Stimulated activated CD8-positive, alpha-beta memory T cell treated with anti-CD3 and anti-CD28 coated beads, Interleukin-15, amount 100 ng/mL, for 48 hours (primary cell): ENCODE measurements around the gene KCNJ4.
A peak's percentile ranks its signal among the peaks of the same experiment; 100 is the strongest.
"Not testable (repeated sequence)": the region's sequence is repeated elsewhere in the genome, so short reads cannot be mapped to it uniquely, and the experiment has no call there.

Experiments used
- DNase-seq, 2 donors: peaks; one replicate each; pipeline ENCODE4 v3.0.0-alpha.2; 2020; ENCODE audit warnings: low read depth in 2 of 2

Gene KCNJ4

GRCh38 chr22:38413085-38414008 is 41.7 kb downstream of the KCNJ4 start:
- no peak for DNase-seq

- peak in 1 of 2 donors; percentile 38 for DNase-seq
Measured at GRCh38 chr22:38412435-38413084, 42.4 kb downstream of the KCNJ4 start.

GRCh38 chr22:38411016-38411415 is 44.0 kb downstream of the KCNJ4 start:
- no peak for DNase-seq

DNA sequence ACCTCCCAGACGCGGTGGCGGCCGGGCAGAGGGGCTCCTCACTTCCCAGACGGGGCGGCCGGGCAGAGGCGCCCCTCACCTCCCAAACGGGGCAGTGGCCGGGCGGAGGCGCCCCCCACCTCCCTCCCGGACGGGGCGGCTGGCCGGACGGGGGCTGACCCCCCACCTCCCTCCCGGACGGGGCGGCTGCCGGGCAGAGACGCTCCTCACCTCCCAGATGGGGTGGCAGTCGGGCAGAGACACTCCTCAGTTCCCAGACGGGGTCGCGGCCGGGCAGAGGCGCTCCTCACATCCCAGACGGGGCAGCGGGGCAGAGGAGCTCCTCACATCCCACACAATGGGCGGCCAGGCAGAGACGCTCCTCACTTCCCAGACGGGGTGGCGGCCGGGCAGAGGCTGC is 45.1 kb downstream of the KCNJ4 start:
- not testable (repeated sequence) for DNase-seq

DNA sequence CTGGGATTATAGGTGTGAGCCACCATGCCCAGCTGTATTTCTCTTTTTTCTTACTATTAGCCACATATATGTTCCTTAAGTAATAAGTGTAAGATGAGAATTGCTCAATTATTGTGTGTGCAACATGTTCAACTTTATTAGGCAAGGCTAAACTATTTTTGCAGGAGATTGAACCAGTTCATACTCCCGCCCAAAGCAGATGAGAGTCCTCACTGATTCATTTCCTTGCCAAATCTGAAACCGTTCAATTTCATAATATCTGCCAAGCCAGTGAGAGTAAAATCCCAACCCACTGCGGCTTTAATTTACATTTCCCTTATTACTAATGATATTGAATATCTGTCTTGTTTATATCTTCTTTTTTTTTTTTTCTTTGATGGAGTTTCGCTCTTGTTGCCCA is 48.4 kb downstream of the KCNJ4 start:
- DNase-seq = no peak

- no peak for DNase-seq
Measured at GRCh38 chr22:38404419-38404818, 50.6 kb downstream of the KCNJ4 start.

DNA sequence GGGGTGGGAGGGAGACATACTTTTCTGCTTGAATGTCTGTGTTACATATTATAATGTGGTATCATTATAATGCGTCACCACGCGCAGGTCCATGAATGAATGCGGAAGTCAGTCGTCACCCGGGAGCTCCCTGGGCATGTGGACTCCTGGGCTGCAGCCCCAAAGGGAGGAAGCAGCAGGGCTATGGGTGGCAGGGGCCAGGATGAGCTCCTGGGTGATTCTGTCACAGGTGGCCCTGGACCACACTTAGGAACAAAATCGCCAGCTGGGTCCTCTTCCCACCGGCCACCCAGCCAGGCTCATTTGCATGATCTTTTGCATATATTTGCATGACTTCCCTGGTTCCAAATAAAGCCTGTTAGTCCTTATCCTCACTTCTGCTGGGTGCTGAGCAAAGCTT is 51.2 kb downstream of the KCNJ4 start:
- DNase-seq = no peak

GRCh38 chr22:38402204-38402603 is 52.8 kb downstream of the KCNJ4 start:
- DNase-seq = no peak

DNA sequence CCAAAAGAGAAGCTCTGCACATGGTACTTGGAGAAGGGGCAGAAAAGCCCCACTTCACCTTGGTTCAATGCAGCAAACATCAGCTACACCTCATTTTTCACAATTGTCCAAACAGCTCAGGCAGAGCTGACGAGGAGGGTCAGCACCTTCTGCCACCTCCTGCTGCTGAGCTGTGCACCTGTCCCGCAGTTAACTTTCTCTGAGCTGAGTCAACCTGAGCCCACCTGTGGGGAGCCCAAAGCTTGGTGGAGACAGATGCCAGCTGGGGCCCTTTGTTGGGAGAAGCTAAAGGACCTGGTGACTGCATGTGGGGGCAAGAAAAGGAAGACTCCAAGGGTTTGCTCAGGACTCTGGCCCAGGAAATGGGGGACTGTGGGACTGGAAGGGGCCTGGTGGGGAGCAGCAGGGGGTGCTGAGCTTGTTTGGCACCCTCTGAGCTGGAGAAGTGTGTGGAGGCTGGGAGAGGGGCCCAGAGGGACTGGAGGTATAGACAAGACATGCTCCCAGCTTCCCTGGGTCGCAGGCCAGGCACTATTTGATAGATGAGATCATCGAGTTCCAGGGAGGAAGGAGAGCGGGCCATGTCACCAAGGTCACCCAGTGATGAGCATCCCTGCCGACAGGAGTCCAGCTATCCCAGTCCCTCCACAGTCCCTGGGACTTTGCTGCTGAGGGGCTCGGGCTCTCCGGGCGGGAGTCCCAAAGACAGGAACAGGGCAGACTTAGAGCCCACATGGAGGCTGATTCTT is 53.5 kb downstream of the KCNJ4 start:
- no peak for DNase-seq

DNA sequence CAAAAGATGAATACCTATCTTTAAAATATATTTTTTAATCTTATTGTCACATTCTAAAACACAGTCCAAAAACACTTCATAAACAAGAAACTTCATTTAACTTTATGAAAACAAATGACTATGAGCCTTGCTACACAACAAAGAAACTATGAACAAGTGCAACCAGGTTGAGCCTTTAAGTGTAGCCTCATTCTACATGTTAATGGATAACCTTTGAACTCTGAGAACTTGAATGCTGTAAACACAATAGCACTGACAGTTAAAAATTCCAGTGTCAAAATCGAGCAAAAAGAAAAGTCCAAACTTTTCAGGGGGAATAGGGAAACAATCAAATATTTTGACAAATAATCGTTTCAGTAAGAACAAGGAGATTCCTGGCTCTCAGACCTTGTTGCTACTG is 54.7 kb downstream of the KCNJ4 start:
- DNase-seq = not testable (repeated sequence)

- peak; percentile 56 to 58 for DNase-seq
Measured at GRCh38 chr22:38398609-38399461, 56.2 kb downstream of the KCNJ4 start.

GRCh38 chr22:38398181-38398608 is 56.8 kb downstream of the KCNJ4 start:
- DNase-seq = not testable (repeated sequence)

GRCh38 chr22:38397189-38398085 is 57.6 kb downstream of the KCNJ4 start:
- no peak for DNase-seq

GRCh38 chr22:38396440-38397069 is 58.4 kb downstream of the KCNJ4 start:
- DNase-seq = not testable (repeated sequence)

GRCh38 chr22:38395944-38396343 is 59.1 kb downstream of the KCNJ4 start:
- not testable (repeated sequence) for DNase-seq

DNA sequence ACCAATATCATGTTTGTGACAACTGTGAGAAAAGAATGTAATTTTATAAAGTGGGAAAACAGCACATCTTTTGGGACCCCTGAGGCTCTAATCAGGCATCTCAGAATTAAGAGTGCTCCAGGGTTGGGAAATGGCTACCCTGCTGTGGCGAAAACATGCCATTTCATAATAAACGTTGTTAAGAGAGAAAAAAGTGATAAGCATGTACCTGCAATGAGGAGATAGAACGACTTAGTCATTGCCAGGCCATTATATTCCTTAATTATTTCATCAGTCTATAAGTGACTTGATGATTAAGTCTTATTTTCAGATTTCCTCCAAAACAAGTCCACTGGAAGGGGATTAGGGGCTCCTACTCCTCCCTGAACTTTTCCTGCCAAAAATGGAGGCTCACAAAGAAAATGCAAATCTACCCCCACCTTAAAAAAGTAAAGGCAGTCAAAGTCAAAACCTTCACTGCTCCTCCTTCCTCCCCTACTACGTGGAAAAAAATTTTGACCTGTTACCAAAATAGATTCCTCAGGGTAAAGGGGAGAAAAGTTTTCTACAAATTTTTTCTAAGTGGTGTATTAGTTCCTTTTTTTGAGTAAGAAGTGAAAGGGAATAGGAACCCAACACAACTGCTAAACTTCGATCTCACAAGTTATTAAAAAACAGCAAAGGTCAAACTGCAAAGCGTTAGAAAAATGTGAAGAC is 59.9 kb downstream of the KCNJ4 start:
- DNase-seq = not testable (repeated sequence)

GRCh38 chr22:38389428-38389818 is 65.6 kb downstream of the KCNJ4 start:
- not testable (repeated sequence) for DNase-seq

- DNase-seq = not testable (repeated sequence)
Measured at GRCh38 chr22:38388506-38389427, 66.2 kb downstream of the KCNJ4 start.
